ENCODE results near the gene COL8A1.

DNA sequence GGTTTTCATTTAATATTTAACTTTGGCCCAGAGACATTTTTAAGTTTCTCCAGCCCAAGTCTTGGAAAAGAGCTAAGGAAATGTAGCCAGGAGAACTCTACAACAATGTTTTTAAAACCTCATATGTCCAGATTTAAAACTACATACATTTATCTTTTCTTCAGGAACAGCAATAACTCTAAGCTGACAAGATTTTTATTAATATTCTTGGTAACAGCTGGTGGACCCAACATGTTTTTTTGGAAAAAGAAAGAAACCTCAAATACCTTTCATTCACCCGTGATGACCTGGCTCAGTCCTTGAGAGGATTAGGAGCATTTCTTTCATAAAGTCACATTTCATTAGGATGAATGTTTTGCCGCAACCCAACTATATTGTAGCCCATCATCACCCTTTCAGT lies 128.9 kb downstream of the COL8A1 start:
- TF ChIP-seq CTCF (IDR thresholded peaks at IDR 0.05; ENCODE audit: insufficient read depth, low read depth, low read length) (no peak), EZH2 (IDR thresholded peaks at IDR 0.05; ENCODE audit: insufficient read depth, low read length) (no peak)
